DMS 273 treated with DMSO at 0.1 percent for 48 hours (cell line): ENCODE measurements around the gene SOX6.

Source experiments
- DNase-seq: peaks from one replicate; lab custom pipeline; 2025; lab: John Stamatoyannopoulos, UW

SOX6 gene

GRCh38 chr11:15993345-15993744 is 363.0 kb downstream of the SOX6 start:
- no peak for DNase-seq

- DNase-seq, result no peak
Measured at GRCh38 chr11:15991215-15991614, 365.1 kb downstream of the SOX6 start.

- DNase-seq, result no peak
Measured at GRCh38 chr11:15989685-15990084, 366.7 kb downstream of the SOX6 start.

- no peak for DNase-seq
Measured at GRCh38 chr11:15988693-15989231, 367.6 kb downstream of the SOX6 start.

- DNase-seq, result no peak
Measured at GRCh38 chr11:15988016-15988550, 368.3 kb downstream of the SOX6 start.

- no peak for DNase-seq
Measured at GRCh38 chr11:15987046-15987445, 369.3 kb downstream of the SOX6 start.

GRCh38 chr11:15985860-15986139 is 370.5 kb downstream of the SOX6 start:
- no peak for DNase-seq

GRCh38 chr11:15985127-15985859 is 371.1 kb downstream of the SOX6 start:
- no peak for DNase-seq

GRCh38 chr11:15981292-15981691 is 375.1 kb downstream of the SOX6 start:
- DNase-seq, result no peak

GRCh38 chr11:15977116-15977515 is 379.2 kb downstream of the SOX6 start:
- no peak for DNase-seq

- DNase-seq, result no peak
Measured at GRCh38 chr11:15976433-15977045, 379.8 kb downstream of the SOX6 start.

- no peak for DNase-seq
Measured at GRCh38 chr11:15975742-15976141, 380.6 kb downstream of the SOX6 start.

- no peak for DNase-seq
Measured at GRCh38 chr11:15972838-15973237, 383.5 kb downstream of the SOX6 start.

GRCh38 chr11:15971215-15971546 is 385.2 kb downstream of the SOX6 start:
- no peak for DNase-seq

GRCh38 chr11:15970506-15971214 is 385.7 kb downstream of the SOX6 start:
- no peak for DNase-seq

- DNase-seq, result no peak
Measured at GRCh38 chr11:15969701-15970329, 386.5 kb downstream of the SOX6 start.

GRCh38 chr11:15969281-15969680 is 387.1 kb downstream of the SOX6 start:
- no peak for DNase-seq

GRCh38 chr11:15968461-15969130 is 387.8 kb downstream of the SOX6 start:
- no peak for DNase-seq

GRCh38 chr11:15967966-15968365 is 388.4 kb downstream of the SOX6 start:
- DNase-seq, result no peak

GRCh38 chr11:15967166-15967565 is 389.2 kb downstream of the SOX6 start:
- DNase-seq, result no peak

- no peak for DNase-seq
Measured at GRCh38 chr11:15965562-15966250, 390.6 kb downstream of the SOX6 start.
